Epithelial cell of prostate (primary cell): ENCODE data around the gene EML5.

Experiments used
- DNase-seq: peaks from one replicate; pipeline ENCODE4 v3.0.0-alpha.2; 2011; ENCODE audit warnings: low read depth, low spot score
- H3K27ac ChIP-seq: fragments of 450-650 bp; 2 replicates; pipeline ENCODE4 v1.5.1; 2017; ENCODE audit warnings: mild to moderate bottlenecking

EML5 gene

DNA sequence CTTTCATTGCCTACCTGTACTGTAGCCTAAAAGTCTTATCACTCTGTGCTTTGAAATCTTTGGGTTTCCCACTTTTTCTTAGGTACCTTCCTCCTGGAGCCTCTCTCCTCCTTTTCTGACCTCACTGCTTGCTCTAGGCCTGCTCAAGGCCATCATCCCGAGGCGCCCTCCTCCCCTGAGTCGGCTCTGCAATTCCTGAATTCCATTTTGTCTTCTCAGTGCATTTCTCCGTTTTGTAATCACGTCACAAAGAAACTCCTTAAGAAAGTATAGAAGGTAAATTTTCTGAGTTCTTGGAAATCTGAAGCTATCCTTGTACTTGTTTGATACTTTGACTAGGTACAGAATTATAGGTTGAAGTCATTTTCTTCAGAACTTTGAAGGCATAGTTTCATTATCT is 204.7 kb downstream of the EML5 start:
- H3K27ac ChIP-seq, result no peak overlapping the region
- no peak for DNase-seq

- no peak for DNase-seq
- H3K27ac ChIP-seq, result no peak overlapping the region
Measured at GRCh38 chr14:88584451-88584850, 208.3 kb downstream of the EML5 start.

DNA sequence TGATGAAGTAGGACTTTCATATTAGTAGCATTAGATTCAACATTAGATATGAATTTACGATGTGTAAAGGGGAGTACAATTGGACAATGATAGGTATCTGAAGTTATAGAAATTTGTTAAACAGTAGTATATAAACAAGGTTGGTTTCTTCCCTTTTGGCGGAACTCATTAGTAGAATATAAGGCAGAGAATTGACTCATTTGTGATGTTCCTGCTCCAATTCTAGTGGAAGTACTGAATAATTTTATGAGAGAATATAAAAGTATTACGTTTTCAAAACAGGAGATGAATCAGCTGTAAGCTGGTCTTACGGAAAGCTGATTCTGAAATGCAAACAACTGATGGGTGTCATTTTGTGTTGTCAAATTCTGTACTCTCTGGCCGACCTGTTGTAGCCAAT is 216.5 kb downstream of the EML5 start:
- DNase-seq, result no peak
- no peak overlapping the region for H3K27ac ChIP-seq

DNA sequence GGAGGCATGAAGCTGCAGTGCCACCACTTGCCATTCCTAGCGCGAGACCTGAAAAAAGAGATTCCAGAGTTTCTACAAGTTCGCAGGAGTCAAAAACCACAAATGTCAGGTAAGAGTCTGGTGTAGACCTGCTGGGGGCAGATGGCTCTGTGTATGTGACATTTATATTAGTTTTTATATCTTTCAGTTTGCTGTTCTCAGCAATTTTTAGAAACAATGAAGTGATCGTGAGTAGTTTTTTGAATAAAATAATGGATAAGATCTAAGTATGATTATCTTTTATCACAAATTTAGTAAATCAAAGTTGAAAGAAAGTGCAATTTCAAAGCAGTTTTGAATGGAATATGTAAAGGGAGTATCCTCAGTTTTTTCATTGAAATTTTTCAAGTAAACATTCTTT is 220.6 kb downstream of the EML5 start:
- H3K27ac ChIP-seq, result no peak overlapping the region
- no peak for DNase-seq

DNA sequence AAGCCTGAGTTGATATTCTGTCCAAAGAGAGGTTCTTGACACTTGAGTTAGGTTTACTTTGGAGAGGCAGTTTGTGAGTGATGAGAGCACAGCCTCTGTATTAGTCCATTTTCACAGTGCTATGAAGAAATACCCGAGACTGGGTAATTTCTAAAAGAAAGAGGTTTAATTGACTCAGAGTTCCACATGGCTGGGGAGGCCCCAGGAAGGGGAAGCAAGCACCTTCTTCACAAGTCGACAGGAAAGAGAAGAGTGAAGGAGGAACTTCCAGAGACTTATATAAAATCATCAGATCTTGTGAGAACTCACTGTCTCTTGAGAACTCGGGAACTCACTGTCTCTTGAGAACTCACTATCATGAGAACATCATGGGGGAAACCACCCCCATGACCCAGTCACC is 224.6 kb downstream of the EML5 start:
- no peak overlapping the region for H3K27ac ChIP-seq
- no peak for DNase-seq

- DNase-seq, result no peak
- no peak overlapping the region for H3K27ac ChIP-seq
Measured at GRCh38 chr14:88565427-88565826, 227.3 kb downstream of the EML5 start.

DNA sequence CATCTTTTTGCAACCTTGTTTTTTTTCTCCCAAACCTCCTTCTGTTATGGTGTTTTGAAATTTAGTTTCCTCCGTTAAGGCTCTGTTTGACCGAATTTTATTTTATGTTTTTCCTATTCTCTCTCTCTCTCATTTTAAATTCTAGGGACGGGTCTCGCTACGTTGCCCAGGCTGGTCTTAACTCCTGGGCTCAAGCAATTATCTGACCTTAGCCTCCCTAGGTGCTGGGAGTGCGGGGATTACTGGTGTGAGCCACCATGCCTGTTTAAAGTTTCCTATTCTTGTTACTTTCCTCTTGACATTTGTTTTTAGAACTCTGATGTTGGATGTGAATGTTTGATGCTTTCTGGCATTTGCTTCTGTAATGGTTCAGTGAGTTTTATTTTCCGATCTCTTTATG is 228.9 kb downstream of the EML5 start:
- DNase-seq, result no peak
- H3K27ac ChIP-seq, result no peak overlapping the region

GRCh38 chr14:88562831-88563686 is 229.7 kb downstream of the EML5 start, which contains the start of gene ZC3H14:
ZC3H14 (plus strand) TSS chr14:88563037; CDS start chr14:88563134, 97 bp downstream.
- DNase-seq, result no peak
- H3K27ac ChIP-seq, result peak within 1 kb of the TSS; percentile 68

- DNase-seq, result no peak
- peak overlapping the region; percentile 68 for H3K27ac ChIP-seq
Measured at GRCh38 chr14:88562532-88562830, 230.3 kb downstream of the EML5 start.
